Fibroblast of mammary gland (primary cell): ENCODE measurements around the gene SDCCAG8.

Experiments used
- DNase-seq: peaks from one replicate; pipeline ENCODE4 v3.0.0-alpha.2; 2010; ENCODE audit warnings: low read depth
- H3K4me3 ChIP-seq: 2 replicates; pipeline ENCODE4 v1.5.1; 2011; ENCODE audit warnings: low read depth, mild to moderate bottlenecking, low read length, moderate library complexity; ENCODE audit not compliant: control insufficient read depth
- TF ChIP-seq, protein P1 (sequence below): conservative IDR thresholded peaks from 2 replicates; pipeline ENCODE4 v1.5.1; 2011; ENCODE audit warnings: low read depth, low read length, inconsistent platforms; ENCODE audit not compliant: control insufficient read depth, insufficient read depth

SDCCAG8 gene

GRCh38 chr1:243447347-243447746 lies 191.5 kb downstream of the SDCCAG8 start:
- peak; percentile 77 for DNase-seq
- TF ChIP-seq, protein P1, sequence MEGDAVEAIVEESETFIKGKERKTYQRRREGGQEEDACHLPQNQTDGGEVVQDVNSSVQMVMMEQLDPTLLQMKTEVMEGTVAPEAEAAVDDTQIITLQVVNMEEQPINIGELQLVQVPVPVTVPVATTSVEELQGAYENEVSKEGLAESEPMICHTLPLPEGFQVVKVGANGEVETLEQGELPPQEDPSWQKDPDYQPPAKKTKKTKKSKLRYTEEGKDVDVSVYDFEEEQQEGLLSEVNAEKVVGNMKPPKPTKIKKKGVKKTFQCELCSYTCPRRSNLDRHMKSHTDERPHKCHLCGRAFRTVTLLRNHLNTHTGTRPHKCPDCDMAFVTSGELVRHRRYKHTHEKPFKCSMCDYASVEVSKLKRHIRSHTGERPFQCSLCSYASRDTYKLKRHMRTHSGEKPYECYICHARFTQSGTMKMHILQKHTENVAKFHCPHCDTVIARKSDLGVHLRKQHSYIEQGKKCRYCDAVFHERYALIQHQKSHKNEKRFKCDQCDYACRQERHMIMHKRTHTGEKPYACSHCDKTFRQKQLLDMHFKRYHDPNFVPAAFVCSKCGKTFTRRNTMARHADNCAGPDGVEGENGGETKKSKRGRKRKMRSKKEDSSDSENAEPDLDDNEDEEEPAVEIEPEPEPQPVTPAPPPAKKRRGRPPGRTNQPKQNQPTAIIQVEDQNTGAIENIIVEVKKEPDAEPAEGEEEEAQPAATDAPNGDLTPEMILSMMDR, result no peak

GRCh38 chr1:243447844-243448243 lies 192.0 kb downstream of the SDCCAG8 start:
- H3K4me3 ChIP-seq, result no peak overlapping the region
- TF ChIP-seq, protein P1, result no peak
- DNase-seq, result no peak

More at GRCh38 chr1:243447347-243447746, 191.5 kb downstream of the SDCCAG8 start:
- no peak overlapping the region for H3K4me3 ChIP-seq

- TF ChIP-seq, protein P1, result no peak
- DNase-seq, result no peak
- no peak overlapping the region for H3K4me3 ChIP-seq
Observed at GRCh38 chr1:243449373-243449772, 193.5 kb downstream of the SDCCAG8 start.

DNA sequence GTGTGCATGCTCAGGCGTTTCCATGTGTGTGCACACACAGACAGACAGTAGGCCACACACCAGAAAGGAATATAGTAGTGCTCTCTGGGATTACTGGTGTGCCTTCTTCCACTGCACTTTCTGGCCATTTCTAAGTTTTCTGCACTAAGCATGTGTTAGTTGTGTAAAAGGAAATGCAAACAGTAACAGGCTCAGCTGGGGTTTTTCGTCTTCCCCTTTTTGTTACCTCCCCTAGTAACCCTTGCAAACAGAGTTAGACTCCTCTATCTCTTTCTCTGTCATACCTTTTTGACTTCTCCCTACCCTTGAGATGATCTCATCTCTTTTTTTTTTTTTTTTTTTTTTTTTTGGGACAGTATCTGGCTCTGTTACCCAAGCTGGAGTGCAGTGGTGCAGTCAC lies 196.3 kb downstream of the SDCCAG8 start:
- TF ChIP-seq, protein P1, result no peak
- no peak overlapping the region for H3K4me3 ChIP-seq
- DNase-seq, result no peak

DNA sequence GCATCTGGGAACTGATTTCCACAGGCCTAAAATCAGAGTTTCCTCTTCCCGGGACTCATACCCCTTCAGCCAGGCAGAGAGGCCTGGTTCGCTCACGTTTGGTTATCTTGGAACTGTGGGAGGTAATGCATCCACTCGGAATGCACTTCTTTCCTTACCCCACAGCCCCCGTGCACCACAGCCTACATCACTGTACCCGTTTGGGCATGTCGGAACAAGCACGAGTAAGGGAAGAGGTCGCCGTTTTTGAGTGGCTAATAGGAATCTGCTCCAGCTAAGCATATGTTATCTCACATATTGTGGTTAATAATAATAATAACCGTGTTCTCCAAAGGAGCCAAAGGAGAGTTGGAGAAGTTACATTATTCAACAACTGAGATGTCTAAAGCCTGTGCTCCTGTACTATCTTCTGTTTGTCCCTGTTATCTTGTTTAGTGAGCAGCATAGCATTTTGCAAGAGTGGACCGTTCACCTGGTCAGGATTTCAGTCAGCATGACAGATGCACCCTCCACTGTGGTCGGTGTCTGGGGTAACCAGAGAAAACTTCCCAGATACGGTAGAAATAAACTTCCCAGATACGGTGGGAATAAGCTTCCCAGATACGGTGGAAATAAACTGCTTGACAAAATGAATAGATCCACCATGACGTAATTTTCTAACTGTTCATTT lies 198.6 kb downstream of the SDCCAG8 start:
- DNase-seq, result no peak
- TF ChIP-seq, protein P1, result no peak
- no peak overlapping the region for H3K4me3 ChIP-seq

DNA sequence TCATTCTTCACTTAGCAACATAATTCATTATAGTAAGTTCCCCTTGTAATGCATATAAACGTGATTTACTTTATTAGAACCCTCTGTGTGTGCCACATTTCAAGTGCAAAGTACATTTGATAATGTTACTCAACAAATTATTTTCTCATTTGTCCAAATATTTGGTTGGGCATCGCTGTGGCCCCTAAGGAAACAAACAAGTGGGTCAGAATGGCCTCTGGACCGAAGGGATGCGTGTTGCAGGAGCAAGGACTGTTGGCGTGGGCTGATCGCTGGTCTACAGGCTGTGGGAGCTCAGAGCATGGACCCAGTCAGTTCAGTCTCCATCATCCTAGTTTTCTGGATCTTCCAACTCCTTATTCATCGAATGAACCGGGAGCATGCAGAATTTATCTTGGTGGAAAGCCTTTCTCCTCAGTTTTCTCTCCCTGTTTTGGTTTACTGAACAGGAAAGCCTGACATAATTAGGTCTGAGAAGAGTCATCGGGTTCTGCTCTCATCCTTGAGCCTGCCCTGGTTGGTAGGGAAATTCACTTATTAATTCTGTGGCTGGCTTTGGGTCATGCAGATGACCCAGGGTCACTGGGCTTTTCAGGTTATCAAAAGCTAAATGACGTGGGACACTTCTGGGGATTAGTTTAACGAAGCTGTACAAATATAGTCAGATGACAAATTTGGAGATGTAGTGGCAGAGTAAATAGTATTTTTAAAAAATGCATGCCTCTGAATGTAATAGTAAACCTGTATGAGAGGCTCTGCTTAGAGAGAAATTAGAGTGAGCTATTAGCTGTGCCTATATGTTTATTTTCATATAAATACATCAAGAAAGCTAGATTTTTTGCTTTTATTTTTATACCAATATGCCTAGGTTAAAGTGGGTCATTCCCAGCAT lies 200.2 kb downstream of the SDCCAG8 start:
- TF ChIP-seq, protein P1, result no peak
- DNase-seq, result no peak
- H3K4me3 ChIP-seq, result no peak overlapping the region
